HG03135 (cell line): ENCODE results near the gene ZNF292.
A peak's percentile ranks its signal among the peaks of the same experiment; 100 is the strongest.
"Not testable (repeated sequence)": the region's sequence is repeated elsewhere in the genome, so short reads cannot be mapped to it uniquely, and the experiment has no call there.

Experiments
- ATAC-seq: cut with Tn5 transposase; IDR thresholded peaks from one replicate; pipeline ENCODE4 v1.9.1; 2021; ENCODE audit warnings: mild to moderate bottlenecking, moderate library complexity; ENCODE audit not compliant: unreplicated experiment

ZNF292 gene

GRCh38 chr6:87210979-87211378 lies 55.6 kb downstream of the ZNF292 start:
- ATAC-seq, result peak; percentile 96

- no peak for ATAC-seq
Measured at GRCh38 chr6:87212596-87212995, 57.2 kb downstream of the ZNF292 start.

- ATAC-seq, result no peak
Measured at GRCh38 chr6:87213364-87213763, 58.0 kb downstream of the ZNF292 start.

GRCh38 chr6:87214831-87215230 lies 59.5 kb downstream of the ZNF292 start:
- no peak for ATAC-seq

GRCh38 chr6:87220997-87221396 lies 65.6 kb downstream of the ZNF292 start:
- no peak for ATAC-seq

GRCh38 chr6:87222676-87223075 lies 67.3 kb downstream of the ZNF292 start:
- ATAC-seq, result no peak

GRCh38 chr6:87224971-87225370 lies 69.6 kb downstream of the ZNF292 start:
- ATAC-seq, result no peak

GRCh38 chr6:87225511-87225910 lies 70.1 kb downstream of the ZNF292 start:
- no peak for ATAC-seq

GRCh38 chr6:87225937-87226336 lies 70.6 kb downstream of the ZNF292 start:
- no peak for ATAC-seq

GRCh38 chr6:87230801-87231200 lies 75.4 kb downstream of the ZNF292 start:
- ATAC-seq, result no peak

- ATAC-seq, result no peak
Measured at GRCh38 chr6:87237804-87238203, 82.4 kb downstream of the ZNF292 start.

- ATAC-seq, result not testable (repeated sequence)
Measured at GRCh38 chr6:87239098-87239635, 83.8 kb downstream of the ZNF292 start.

GRCh38 chr6:87241304-87241703 lies 85.9 kb downstream of the ZNF292 start:
- ATAC-seq, result no peak

- ATAC-seq, result no peak
Measured at GRCh38 chr6:87242311-87242710, 86.9 kb downstream of the ZNF292 start.

- no peak for ATAC-seq
Measured at GRCh38 chr6:87243812-87244211, 88.4 kb downstream of the ZNF292 start.

GRCh38 chr6:87244380-87244779 lies 89.0 kb downstream of the ZNF292 start:
- ATAC-seq, result no peak

GRCh38 chr6:87250019-87250418 lies 94.7 kb downstream of the ZNF292 start:
- no peak for ATAC-seq

GRCh38 chr6:87251225-87251624 lies 95.9 kb downstream of the ZNF292 start:
- no peak for ATAC-seq

GRCh38 chr6:87251725-87252124 lies 96.4 kb downstream of the ZNF292 start:
- no peak for ATAC-seq

- ATAC-seq, result no peak
Measured at GRCh38 chr6:87257046-87257445, 101.7 kb downstream of the ZNF292 start.

- no peak for ATAC-seq
Measured at GRCh38 chr6:87257565-87257964, 102.2 kb downstream of the ZNF292 start.

- no peak for ATAC-seq
Measured at GRCh38 chr6:87257975-87258374, 102.6 kb downstream of the ZNF292 start.

GRCh38 chr6:87259791-87260190 lies 104.4 kb downstream of the ZNF292 start:
- no peak for ATAC-seq
